CD8-positive, alpha-beta memory T cell (primary cell): ENCODE data around the gene NSUN2. TPM values are rescaled to one million over a fixed set of nuclear protein-coding genes. Genes with fewer than 3 reads are reported as not detected.

Experiments
- CTCF ChIA-PET: fragments of 350-600 bp; sonication (Branson Sonifier 250); formaldehyde crosslinking; loops from one replicate; lab custom pipeline; 2021; ENCODE audit warnings: antibody characterized with exemption; lab: Charles Lee
- POLR2A ChIA-PET: fragments of 350-600 bp; sonication (Branson Sonifier 250); formaldehyde crosslinking; loops from one replicate; lab custom pipeline; 2021; ENCODE audit warnings: antibody characterized with exemption; lab: Charles Lee
- DNase-seq, 5 donors: peaks; one replicate each; pipeline versions ENCODE4 v3.0.0 to v3.0.0-alpha.2; 2020 to 2022; ENCODE audit warnings: mixed read lengths in 1 of 5
- H3K27ac ChIP-seq: one replicate; pipeline ENCODE4 v1.7.0; 2013; ENCODE audit warnings: low read depth, mild to moderate bottlenecking, low read length, moderate library complexity
- H3K27me3 ChIP-seq: 2 replicates; pipeline ENCODE4 v1.7.0; 2013; ENCODE audit warnings: low read length, mild to moderate bottlenecking; ENCODE audit not compliant: insufficient read depth, poor library complexity, severe bottlenecking
- H3K36me3 ChIP-seq: 2 replicates; pipeline ENCODE4 v1.7.0; 2013; ENCODE audit warnings: mild to moderate bottlenecking, low read length, moderate library complexity; ENCODE audit not compliant: insufficient read depth
- H3K4me1 ChIP-seq: 2 replicates; pipeline ENCODE4 v1.7.0; 2013; ENCODE audit warnings: mild to moderate bottlenecking, low read length, moderate library complexity; ENCODE audit not compliant: insufficient read depth
- H3K4me3 ChIP-seq: 2 replicates; pipeline ENCODE4 v1.7.0; 2013; ENCODE audit warnings: mild to moderate bottlenecking, low read length
- H3K9me3 ChIP-seq: 2 replicates; pipeline ENCODE4 v1.7.0; 2013; ENCODE audit warnings: mild to moderate bottlenecking, low read length
- H3K27ac Mint-ChIP-seq, 8 donors: one replicate each; pipeline ENCODE4 v1.8.0; 2020 to 2021; ENCODE audit warnings: mixed read lengths in 8 of 8, mild to moderate bottlenecking in 6 of 8, inconsistent platforms in 3 of 8, moderate library complexity in 3 of 8
- H3K27me3 Mint-ChIP-seq, 2 donors: one replicate each; pipeline ENCODE4 v1.8.0; 2020 to 2021; ENCODE audit warnings: mixed read lengths in 2 of 2, mild to moderate bottlenecking in 1 of 2, moderate library complexity in 1 of 2
- H3K36me3 Mint-ChIP-seq, 3 donors: one replicate each; pipeline ENCODE4 v1.8.0; 2020 to 2021; ENCODE audit warnings: mixed read lengths in 3 of 3, inconsistent platforms in 1 of 3, mild to moderate bottlenecking in 1 of 3
- H3K4me1 Mint-ChIP-seq, 3 donors: one replicate each; pipeline ENCODE4 v1.8.0; 2020 to 2021; ENCODE audit warnings: mixed read lengths in 3 of 3, inconsistent platforms in 1 of 3, mild to moderate bottlenecking in 1 of 3
- H3K4me3 Mint-ChIP-seq, 7 donors: one replicate each; pipeline ENCODE4 v1.8.0; 2020 to 2021; ENCODE audit warnings: mixed read lengths in 7 of 7, mild to moderate bottlenecking in 6 of 7, moderate library complexity in 4 of 7, inconsistent platforms in 2 of 7
- H3K9me3 Mint-ChIP-seq, 5 donors: one replicate each; pipeline ENCODE4 v1.8.0; 2020 to 2022; ENCODE audit warnings: mixed read lengths in 5 of 5, mild to moderate bottlenecking in 3 of 5, moderate library complexity in 2 of 5, inconsistent platforms in 1 of 5
- polyA plus RNA-seq: library from polyadenylated mRNA; unstranded; fragments of 300-500 nt; fragmentation: Illumina TruSeq; gene quantifications from one replicate; pipeline ENCODE4 v1.2.3, GENCODE V29; 2021
- total RNA-seq, 2 experiments: library from RNA; stranded (reverse); gene quantifications; one replicate each; pipeline ENCODE4 v1.2.3, GENCODE V29; 2021

NSUN2 gene
- total and polyA plus RNA-seq, 3 experiments from 2014 or later: 40.5 to 124 (median 120) TPM

GRCh38 chr5:6585168-6585567 lies 47.7 kb downstream of the NSUN2 start:
- Mint-ChIP-seq H3K27ac (peak overlapping the region in 1 of 8 donors; percentile 52), H3K4me3 (peak overlapping the region in 1 of 7 donors; percentile 54), H3K36me3 (peaks cover 0 to 4% (median 0%) of the 10 kb centered on the region in 3 donors), H3K9me3 (no peaks in the 10 kb centered on the region), H3K27me3 (peaks cover 33 to 57% of the 10 kb centered on the region in 2 donors), H3K4me1 (peaks cover 2 to 4% (median 3%) of the 10 kb centered on the region in 3 donors)
- H3K27me3 ChIP-seq: peaks cover 12% of the 10 kb centered on the region
- no peaks in the 10 kb centered on the region for H3K4me1 ChIP-seq
- H3K9me3 ChIP-seq: no peaks in the 10 kb centered on the region
- no peak for DNase-seq
- H3K4me3 ChIP-seq: no peak overlapping the region
- ChIA-PET CTCF (no interaction called here), POLR2A (no interaction called here)
- no peaks in the 10 kb centered on the region for H3K36me3 ChIP-seq
- H3K27ac ChIP-seq: no peak overlapping the region

GRCh38 chr5:6584727-6585126 lies 48.1 kb downstream of the NSUN2 start:
- ChIA-PET POLR2A (no interaction called here), CTCF (no interaction called here)
- peaks cover 12% of the 10 kb centered on the region for H3K27me3 ChIP-seq
- Mint-ChIP-seq H3K36me3 (peaks cover 0 to 4% (median 0%) of the 10 kb centered on the region in 3 donors), H3K4me3 (peak overlapping the region in 1 of 7 donors; percentile 44), H3K27ac (no peak overlapping the region), H3K4me1 (peaks cover 2 to 4% (median 3%) of the 10 kb centered on the region in 3 donors), H3K9me3 (no peaks in the 10 kb centered on the region), H3K27me3 (peaks cover 33 to 61% of the 10 kb centered on the region in 2 donors)
- no peaks in the 10 kb centered on the region for H3K36me3 ChIP-seq
- H3K4me3 ChIP-seq: no peak overlapping the region
- no peaks in the 10 kb centered on the region for H3K4me1 ChIP-seq
- H3K9me3 ChIP-seq: no peaks in the 10 kb centered on the region
- no peak overlapping the region for H3K27ac ChIP-seq
- DNase-seq: no peak

GRCh38 chr5:6584101-6584645 lies 48.7 kb downstream of the NSUN2 start:
- Histone ChIP-seq H3K36me3 (no peaks in the 10 kb centered on the region), H3K4me1 (no peaks in the 10 kb centered on the region), H3K4me3 (no peak overlapping the region), H3K27ac (no peak overlapping the region), H3K9me3 (no peaks in the 10 kb centered on the region), H3K27me3 (peaks cover 12% of the 10 kb centered on the region)
- Mint-ChIP-seq H3K4me1 (peaks cover 2 to 4% (median 3%) of the 10 kb centered on the region in 3 donors), H3K36me3 (peaks cover 0 to 4% (median 0%) of the 10 kb centered on the region in 3 donors), H3K27me3 (peaks cover 33 to 64% of the 10 kb centered on the region in 2 donors), H3K9me3 (no peaks in the 10 kb centered on the region), H3K4me3 (peak overlapping the region in 2 of 7 donors; percentile 51 to 64), H3K27ac (no peak overlapping the region)
- no peak for DNase-seq
- ChIA-PET POLR2A (no interaction called here), CTCF (no interaction called here)

GRCh38 chr5:6583049-6583880 lies 49.6 kb downstream of the NSUN2 start:
- H3K27me3 ChIP-seq: peaks cover 12% of the 10 kb centered on the region
- DNase-seq: no peak
- CTCF ChIA-PET: no interaction called here
- H3K9me3 ChIP-seq: no peaks in the 10 kb centered on the region
- Mint-ChIP-seq H3K27ac (no peak overlapping the region), H3K36me3 (peaks cover 0 to 4% (median 0%) of the 10 kb centered on the region in 3 donors), H3K9me3 (no peaks in the 10 kb centered on the region), H3K4me3 (peak overlapping the region in 1 of 7 donors; percentile 17), H3K27me3 (peaks cover 36 to 69% of the 10 kb centered on the region in 2 donors), H3K4me1 (peaks cover 2 to 4% (median 3%) of the 10 kb centered on the region in 3 donors)
- H3K36me3 ChIP-seq: no peaks in the 10 kb centered on the region
- H3K4me3 ChIP-seq: no peak overlapping the region
- H3K27ac ChIP-seq: no peak overlapping the region
- POLR2A ChIA-PET: no interaction called here
- no peaks in the 10 kb centered on the region for H3K4me1 ChIP-seq

GRCh38 chr5:6582507-6583048 lies 50.3 kb downstream of the NSUN2 start:
- Histone ChIP-seq H3K27me3 (peaks cover 12% of the 10 kb centered on the region), H3K36me3 (no peaks in the 10 kb centered on the region), H3K4me1 (no peaks in the 10 kb centered on the region), H3K9me3 (no peaks in the 10 kb centered on the region), H3K4me3 (no peak overlapping the region), H3K27ac (no peak overlapping the region)
- ChIA-PET CTCF (no interaction called here), POLR2A (no interaction called here)
- peaks cover 37 to 76% of the 10 kb centered on the region in 2 donors for H3K27me3 Mint-ChIP-seq
- peaks cover 0 to 4% (median 0%) of the 10 kb centered on the region in 3 donors for H3K36me3 Mint-ChIP-seq
- peak overlapping the region in 4 of 7 donors; percentile 27 to 43 (median 36) for H3K4me3 Mint-ChIP-seq
- no peaks in the 10 kb centered on the region for H3K9me3 Mint-ChIP-seq
- H3K27ac Mint-ChIP-seq: no peak overlapping the region
- H3K4me1 Mint-ChIP-seq: peaks cover 2 to 4% (median 3%) of the 10 kb centered on the region in 3 donors
- no peak for DNase-seq

GRCh38 chr5:6581559-6582426 lies 51.1 kb downstream of the NSUN2 start:
- ChIA-PET CTCF (no interaction called here), POLR2A (no interaction called here)
- no peaks in the 10 kb centered on the region for H3K9me3 Mint-ChIP-seq
- H3K9me3 ChIP-seq: no peaks in the 10 kb centered on the region
- H3K27ac ChIP-seq: no peak overlapping the region
- peaks cover 2 to 4% (median 3%) of the 10 kb centered on the region in 3 donors for H3K4me1 Mint-ChIP-seq
- H3K27me3 ChIP-seq: peaks cover 12% of the 10 kb centered on the region
- H3K27me3 Mint-ChIP-seq: peaks cover 38 to 76% of the 10 kb centered on the region in 2 donors
- H3K4me3 ChIP-seq: no peak overlapping the region
- no peak for DNase-seq
- peak overlapping the region in 1 of 7 donors; percentile 27 for H3K4me3 Mint-ChIP-seq
- no peaks in the 10 kb centered on the region for H3K36me3 ChIP-seq
- H3K4me1 ChIP-seq: no peaks in the 10 kb centered on the region
- H3K36me3 Mint-ChIP-seq: peaks cover 0 to 4% (median 0%) of the 10 kb centered on the region in 3 donors
- H3K27ac Mint-ChIP-seq: no peak overlapping the region

- Histone ChIP-seq H3K27me3 (peaks cover 12% of the 10 kb centered on the region), H3K36me3 (no peaks in the 10 kb centered on the region), H3K9me3 (no peaks in the 10 kb centered on the region), H3K4me3 (no peak overlapping the region), H3K27ac (no peak overlapping the region), H3K4me1 (no peaks in the 10 kb centered on the region)
- CTCF ChIA-PET: no interaction called here
- peaks cover 38 to 76% of the 10 kb centered on the region in 2 donors for H3K27me3 Mint-ChIP-seq
- POLR2A ChIA-PET: no interaction called here
- H3K36me3 Mint-ChIP-seq: peaks cover 0 to 4% (median 0%) of the 10 kb centered on the region in 3 donors
- no peak overlapping the region for H3K4me3 Mint-ChIP-seq
- H3K27ac Mint-ChIP-seq: peak overlapping the region in 1 of 8 donors; percentile 47
- no peaks in the 10 kb centered on the region for H3K9me3 Mint-ChIP-seq
- DNase-seq: no peak
- H3K4me1 Mint-ChIP-seq: peaks cover 2 to 4% (median 3%) of the 10 kb centered on the region in 3 donors
These were observed 51.8 kb downstream of the NSUN2 start for GRCh38 chr5:6581090-6581489.
